Heart left ventricle (tissue), 16 donors: ENCODE data around the gene DIP2C. TPM values are rescaled to one million over a fixed set of nuclear protein-coding genes. Genes with fewer than 3 reads are reported as not detected.

ENCODE experiments used
- ATAC-seq, 4 donors: fragments of 200-7000 bp; cut with Tn5 transposase; one replicate each; pipeline ENCODE4 v1.9.1; 2020 to 2022; ENCODE audit warnings: moderate library complexity in 4 of 4, mild to moderate bottlenecking in 3 of 4, moderate number of reproducible peaks in 1 of 4
- DNase-seq, 5 donors: peaks; one replicate each; pipeline ENCODE4 v3.0.0-alpha.2; 2020
- H3K27ac ChIP-seq, 12 donors: fragments of 200-600 bp; sonication (generic) in 4 of 12; one replicate each; pipeline versions ENCODE4 v1.5.0 to v1.8.0; 2016 to 2022; ENCODE audit warnings: mild to moderate bottlenecking in 2 of 12
- H3K27me3 ChIP-seq, 9 donors: fragments of 200-600 bp; sonication (generic) in 2 of 9; one replicate each; pipeline versions ENCODE4 v1.5.1 to v1.8.0; 2016 to 2022; ENCODE audit warnings: mild to moderate bottlenecking in 3 of 9
- H3K36me3 ChIP-seq, 9 donors: fragments of 200-600 bp; sonication (generic) in 2 of 9; one replicate each; pipeline versions ENCODE4 v1.5.0 to v1.8.0; 2018 to 2022; ENCODE audit warnings: mild to moderate bottlenecking in 2 of 9
- H3K4me1 ChIP-seq, 12 donors: fragments of 200-600 bp; sonication (generic) in 4 of 12; one replicate each; pipeline versions ENCODE4 v1.5.0 to v1.8.0; 2016 to 2022; ENCODE audit warnings: mild to moderate bottlenecking in 3 of 12
- H3K4me3 ChIP-seq, 12 donors: fragments of 200-600 bp; sonication (generic) in 4 of 12; one replicate each; pipeline versions ENCODE4 v1.5.0 to v1.8.0; 2017 to 2022; ENCODE audit warnings: mild to moderate bottlenecking in 9 of 12, moderate library complexity in 4 of 12
- H3K9me3 ChIP-seq, 12 donors: fragments of 200-600 bp; sonication (generic) in 4 of 12; one replicate each; pipeline versions ENCODE4 v1.5.0 to v1.8.0; 2016 to 2022; ENCODE audit warnings: mild to moderate bottlenecking in 1 of 12
- POLR2A ChIP-seq, 2 donors: fragments of 450-650 bp; IDR thresholded peaks; one replicate each; pipeline ENCODE4 v1.6.1; 2017; ENCODE audit warnings: antibody characterized with exemption in 2 of 2, mild to moderate bottlenecking in 2 of 2, moderate library complexity in 2 of 2
- WGBS, 4 donors: extraction: QIAGEN DNeasy Blood & Tissue Kit in 2 of 4; methylation state at CpG; one replicate each; pipeline versions ENCODE4 v1.1.5 to v1.1.7; 2013 to 2018; 5-methylcytosine and 5-hydroxymethylcytosine counted together
- intact Hi-C, 10 donors: fragments of 100-400 bp; cut with DNase I; formaldehyde crosslinking; loops; one replicate each; pipeline versions ENCODE4 v1.11.1 to v1.14.2; 2022
- polyA plus RNA-seq, 2 donors: library from polyadenylated mRNA; stranded (reverse); fragments of 200-250 nt; gene quantifications; one replicate each; pipeline ENCODE4 v1.2.3, GENCODE V29; 2013
- total RNA-seq, 9 donors: library from RNA; depleted of rRNA in 2 of 9; stranded (reverse); fragments of >200 nt in 2 of 9; fragmentation: NEBNext Ultra II Directional in 3 of 9; extraction: Animal tissue kit (Norgen Biotek cat#: 25700) in 3 of 9; gene quantifications; one replicate each; pipeline versions ENCODE4 v1.1.0 to v1.2.4, GENCODE V29; 2016 to 2023
- TF ChIP-seq, protein P1 (sequence below), 12 donors: fragments of 200-600 bp; sonication (generic) in 4 of 12; IDR thresholded peaks; one replicate each; pipeline versions ENCODE4 v1.5.0 to v1.8.0; 2018 to 2022; ENCODE audit warnings: antibody characterized with exemption in 12 of 12, mild to moderate bottlenecking in 5 of 12
- donor health status: ischemic (EF 13 %, LVEDD 7.1; RV severe dilation, severe dysfunction).
- donor health status: healthy with polysubstance abuse.
- donor health status: DM: no; HTN: yes; CAD: no.
- donor health status: DM: no; HTN: no; CAD: no.
- donor health status: ischemic (EF 25% LVEDD 6.9; RV normal size, moderate dysfunction).
- donor health status: ischemic (EF 25% LVEDD 5.7; RV mildly dilated, moderate dysfunction).
- donor health status: healthy.
- donor health status: DM: yes; HTN: yes; CAD: no.
- donor health status: ischemic (EF 35%, LVEDD 5.7; RV mildly dilated, moderate dysfunction).
- donor health status: nonischemic (EF 11% LVEDD 7.7; RV severe dilation, severe dysfunction).
- donor health status: DM: yes; HTN: yes; CAD: no.
- donor health status: PGD.
- donor health status: ischemic (EF 29% LVEDD 5.4; RV normal size, mild dysfunction).
- donor health status: nonischemic (EF 23%, LVEDD 6.1; RV moderate dilation, normal function).

The DIP2C gene
- total and polyA plus RNA-seq, 11 donors: 7.4 to 43.1 (median 28.5) TPM

- Histone ChIP-seq H3K4me1 (peaks cover 11 to 93% (median 53%) of the 10 kb centered on the region in 12 donors), H3K36me3 (no peaks in the 10 kb centered on the region), H3K27me3 (peaks cover 0 to 5% (median 0%) of the 10 kb centered on the region in 9 donors), H3K27ac (peak overlapping the region in 1 of 12 donors; percentile 41), H3K4me3 (no peak overlapping the region), H3K9me3 (no peaks in the 10 kb centered on the region)
- ATAC-seq (no peak), DNase-seq (peak in 2 of 5 donors; percentile 25 to 40)
- intact Hi-C loops: loop anchor here in 2 of 10 donors (10.0 kb wide), 1 partner anchor 63 kb away; the partner anchor contains the start of gene DIP2C (in 2 of the 2)
- no peak for TF ChIP-seq POLR2A (IDR thresholded peaks at IDR 0.05)
- TF ChIP-seq, protein P1, sequence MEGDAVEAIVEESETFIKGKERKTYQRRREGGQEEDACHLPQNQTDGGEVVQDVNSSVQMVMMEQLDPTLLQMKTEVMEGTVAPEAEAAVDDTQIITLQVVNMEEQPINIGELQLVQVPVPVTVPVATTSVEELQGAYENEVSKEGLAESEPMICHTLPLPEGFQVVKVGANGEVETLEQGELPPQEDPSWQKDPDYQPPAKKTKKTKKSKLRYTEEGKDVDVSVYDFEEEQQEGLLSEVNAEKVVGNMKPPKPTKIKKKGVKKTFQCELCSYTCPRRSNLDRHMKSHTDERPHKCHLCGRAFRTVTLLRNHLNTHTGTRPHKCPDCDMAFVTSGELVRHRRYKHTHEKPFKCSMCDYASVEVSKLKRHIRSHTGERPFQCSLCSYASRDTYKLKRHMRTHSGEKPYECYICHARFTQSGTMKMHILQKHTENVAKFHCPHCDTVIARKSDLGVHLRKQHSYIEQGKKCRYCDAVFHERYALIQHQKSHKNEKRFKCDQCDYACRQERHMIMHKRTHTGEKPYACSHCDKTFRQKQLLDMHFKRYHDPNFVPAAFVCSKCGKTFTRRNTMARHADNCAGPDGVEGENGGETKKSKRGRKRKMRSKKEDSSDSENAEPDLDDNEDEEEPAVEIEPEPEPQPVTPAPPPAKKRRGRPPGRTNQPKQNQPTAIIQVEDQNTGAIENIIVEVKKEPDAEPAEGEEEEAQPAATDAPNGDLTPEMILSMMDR (IDR thresholded peaks at IDR 0.05): no peak
- 63 to 77% (median 73%) methylated on average over 13 of the region's 13 CpGs for WGBS, 4 donors
Measured at GRCh38 chr10:621513-621912, 68.0 kb downstream of the DIP2C start.

- Histone ChIP-seq H3K4me3 (no peak overlapping the region), H3K27me3 (peaks cover 0 to 5% (median 0%) of the 10 kb centered on the region in 9 donors), H3K9me3 (no peaks in the 10 kb centered on the region), H3K36me3 (no peaks in the 10 kb centered on the region), H3K4me1 (peaks cover 11 to 88% (median 50%) of the 10 kb centered on the region in 12 donors), H3K27ac (peak overlapping the region in 1 of 12 donors; percentile 41)
- no peak for ATAC-seq
- intact Hi-C loops: loop anchor here in 2 of 10 donors (10.0 kb wide), 1 partner anchor 64 kb away; the partner anchor contains the start of gene DIP2C (in 2 of the 2)
- DNase-seq: no peak
- no peak for TF ChIP-seq POLR2A (IDR thresholded peaks at IDR 0.05)
- TF ChIP-seq, protein P1 (IDR thresholded peaks at IDR 0.05): no peak
- WGBS, 4 donors: 91 to 96% (median 95%) methylated on average over 12 of the region's 12 CpGs
Measured at GRCh38 chr10:620971-621370, 68.5 kb downstream of the DIP2C start.

DNA sequence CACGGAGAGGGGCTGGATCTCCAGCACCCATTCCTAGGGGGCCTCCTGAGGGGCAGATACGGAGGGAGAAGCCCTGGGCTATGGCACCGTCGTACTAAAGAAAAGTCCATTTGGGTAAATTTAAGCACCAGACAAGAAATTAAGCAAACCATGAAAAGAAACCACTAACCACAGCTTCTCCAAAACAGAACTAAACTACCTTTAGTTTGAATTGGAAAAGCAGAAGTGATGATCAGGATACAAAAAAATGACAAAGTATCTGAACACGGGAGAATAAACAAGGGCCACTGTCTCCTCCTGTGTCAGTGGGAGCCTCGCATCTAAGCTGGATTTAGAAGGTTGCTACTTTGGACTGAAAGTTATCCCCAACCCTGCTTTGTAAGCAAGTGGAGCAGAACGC lies 69.1 kb downstream of the DIP2C start:
- intact Hi-C loops: loop anchor here in 2 of 10 donors (10.0 kb wide), 1 partner anchor 64 kb away; the partner anchor contains the start of gene DIP2C (in 2 of the 2)
- Histone ChIP-seq H3K36me3 (no peaks in the 10 kb centered on the region), H3K9me3 (no peaks in the 10 kb centered on the region), H3K27me3 (peaks cover 0 to 5% (median 0%) of the 10 kb centered on the region in 9 donors), H3K4me1 (peaks cover 6 to 82% (median 44%) of the 10 kb centered on the region in 12 donors), H3K27ac (peak overlapping the region in 4 of 12 donors; percentile 28 to 51 (median 40)), H3K4me3 (no peak overlapping the region)
- WGBS, 4 donors: 78 to 85% (median 83%) methylated on average over 7 of the region's 7 CpGs
- DNase-seq (no peak), ATAC-seq (no peak)
- TF ChIP-seq, protein P1 (IDR thresholded peaks at IDR 0.05): no peak
- TF ChIP-seq POLR2A (IDR thresholded peaks at IDR 0.05): no peak

DNA sequence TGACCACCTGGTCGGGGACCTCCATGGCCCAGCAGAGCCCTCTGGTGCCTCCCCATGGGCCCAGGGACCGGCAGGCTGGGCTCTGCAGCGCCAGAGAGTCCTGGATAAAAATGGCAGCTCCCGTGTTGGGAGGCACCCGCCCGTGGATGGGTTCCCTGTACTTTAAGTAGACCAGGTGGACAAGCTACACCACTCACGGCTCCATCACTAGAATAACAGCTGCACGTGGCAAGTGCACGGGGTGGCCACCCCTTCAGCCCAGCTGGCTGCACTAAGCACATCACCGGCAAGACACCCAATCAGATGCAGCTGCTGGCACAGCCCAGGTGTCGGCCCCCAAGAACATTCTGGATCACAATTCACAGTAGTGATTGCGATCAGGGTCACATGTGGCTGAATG lies 69.8 kb downstream of the DIP2C start:
- intact Hi-C loops: loop anchor here in 3 of 10 donors (10.0 kb wide), 2 partner anchors 65 to 105 kb away; partner anchors contain the start of gene DIP2C (in 3 of the 3)
- peak in 1 of 4 donors; percentile 13 for ATAC-seq
- WGBS, 4 donors: 85 to 87% (median 86%) methylated on average over 7 to 12 of the region's 12 CpGs
- DNase-seq: peak in 1 of 5 donors; percentile 27
- Histone ChIP-seq H3K9me3 (no peaks in the 10 kb centered on the region), H3K36me3 (no peaks in the 10 kb centered on the region), H3K4me3 (no peak overlapping the region), H3K27me3 (peaks cover 0 to 5% (median 0%) of the 10 kb centered on the region in 9 donors), H3K4me1 (peaks cover 4 to 82% (median 42%) of the 10 kb centered on the region in 12 donors), H3K27ac (peak overlapping the region in 4 of 12 donors; percentile 28 to 51 (median 40))
- no peak for TF ChIP-seq POLR2A (IDR thresholded peaks at IDR 0.05)
- TF ChIP-seq, protein P1 (IDR thresholded peaks at IDR 0.05): no peak
